ENCODE measurements around the gene MYL7.

The MYL7 gene

DNA sequence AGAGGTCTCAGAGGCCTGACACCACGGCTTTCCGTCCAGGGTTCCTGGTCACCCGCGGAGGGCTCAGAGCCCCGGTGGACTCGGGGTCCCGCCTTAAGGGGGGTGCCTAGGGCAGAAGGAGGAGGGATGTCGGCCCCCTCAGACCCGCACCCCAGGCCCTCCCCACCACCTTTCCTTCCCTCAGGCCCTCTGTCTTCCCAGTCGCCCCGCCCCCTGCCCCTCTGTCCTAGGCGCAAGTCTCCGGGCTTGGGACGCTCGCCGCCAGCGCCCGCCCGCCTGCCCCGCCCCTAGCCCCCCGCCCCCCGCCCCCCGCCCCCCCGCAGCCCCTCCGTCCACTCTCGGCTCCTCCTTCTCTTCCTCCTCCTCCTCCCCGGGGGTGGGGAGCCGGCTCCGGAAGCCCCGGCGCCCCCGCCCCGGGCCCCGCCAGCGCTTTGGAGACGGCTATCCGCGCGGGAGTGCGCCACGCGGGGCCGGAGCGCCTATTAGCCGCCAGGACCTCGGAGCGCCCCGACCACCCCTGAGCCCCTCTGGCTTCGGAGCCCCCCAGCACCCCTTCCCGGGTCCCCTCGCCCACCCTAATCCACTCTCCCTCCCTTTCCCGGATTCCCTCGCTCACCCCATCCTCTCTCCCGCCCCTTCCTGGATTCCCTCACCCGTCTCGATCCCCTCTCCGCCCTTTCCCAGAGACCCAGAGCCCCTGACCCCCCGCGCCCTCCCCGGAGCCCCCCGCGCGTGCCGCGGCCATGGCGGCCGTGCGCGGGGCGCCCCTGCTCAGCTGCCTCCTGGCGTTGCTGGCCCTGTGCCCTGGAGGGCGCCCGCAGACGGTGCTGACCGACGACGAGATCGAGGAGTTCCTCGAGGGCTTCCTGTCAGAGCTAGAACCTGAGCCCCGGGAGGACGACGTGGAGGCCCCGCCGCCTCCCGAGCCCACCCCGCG is 36.9 kb downstream of the MYL7 start, which contains the start of gene AEBP1:
AEBP1 (plus strand) TSS at position 423 of the 937 bp plus-strand sequence; CDS start at position 744, 321 bp downstream.
- TF ChIP-seq, protein P1, sequence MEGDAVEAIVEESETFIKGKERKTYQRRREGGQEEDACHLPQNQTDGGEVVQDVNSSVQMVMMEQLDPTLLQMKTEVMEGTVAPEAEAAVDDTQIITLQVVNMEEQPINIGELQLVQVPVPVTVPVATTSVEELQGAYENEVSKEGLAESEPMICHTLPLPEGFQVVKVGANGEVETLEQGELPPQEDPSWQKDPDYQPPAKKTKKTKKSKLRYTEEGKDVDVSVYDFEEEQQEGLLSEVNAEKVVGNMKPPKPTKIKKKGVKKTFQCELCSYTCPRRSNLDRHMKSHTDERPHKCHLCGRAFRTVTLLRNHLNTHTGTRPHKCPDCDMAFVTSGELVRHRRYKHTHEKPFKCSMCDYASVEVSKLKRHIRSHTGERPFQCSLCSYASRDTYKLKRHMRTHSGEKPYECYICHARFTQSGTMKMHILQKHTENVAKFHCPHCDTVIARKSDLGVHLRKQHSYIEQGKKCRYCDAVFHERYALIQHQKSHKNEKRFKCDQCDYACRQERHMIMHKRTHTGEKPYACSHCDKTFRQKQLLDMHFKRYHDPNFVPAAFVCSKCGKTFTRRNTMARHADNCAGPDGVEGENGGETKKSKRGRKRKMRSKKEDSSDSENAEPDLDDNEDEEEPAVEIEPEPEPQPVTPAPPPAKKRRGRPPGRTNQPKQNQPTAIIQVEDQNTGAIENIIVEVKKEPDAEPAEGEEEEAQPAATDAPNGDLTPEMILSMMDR (IDR thresholded peaks at IDR 0.05; ENCODE audit: low read depth, low read length, missing control alignments) = no peak
- no peak for DNase-seq (ENCODE audit: extremely low read depth, low read depth)
- peak within 1 kb of the TSS; percentile 55 for H3K4me3 ChIP-seq (replicated peaks; ENCODE audit: low read depth, low read length)

DNA sequence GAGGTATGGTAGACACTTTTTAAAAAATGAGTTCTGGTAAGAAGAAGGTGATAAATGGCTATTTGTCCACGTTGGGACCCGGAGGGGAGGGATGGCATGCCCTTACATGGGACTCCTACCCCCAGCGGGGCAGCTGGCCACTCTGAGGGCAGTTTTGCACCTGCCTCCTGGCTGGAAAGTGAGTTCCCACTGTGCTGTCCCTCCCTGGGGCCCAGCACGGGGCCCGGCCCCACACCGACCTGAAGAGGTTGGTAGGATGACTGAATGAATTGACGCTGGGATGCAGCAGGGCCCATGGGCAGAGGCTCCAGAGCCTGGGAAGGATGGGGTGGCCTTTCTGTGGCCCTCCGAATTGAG is 37.6 kb downstream of the MYL7 start:
- H3K4me3 ChIP-seq (replicated peaks; ENCODE audit: low read depth, low read length) = 0 out of 2 replicates have a peak overlapping the region, but pooled peaks have one; percentile 5
- no peak for DNase-seq (ENCODE audit: extremely low read depth, low read depth)
- TF ChIP-seq, protein P1 (IDR thresholded peaks at IDR 0.05; ENCODE audit: low read depth, low read length, missing control alignments) = no peak

DNA sequence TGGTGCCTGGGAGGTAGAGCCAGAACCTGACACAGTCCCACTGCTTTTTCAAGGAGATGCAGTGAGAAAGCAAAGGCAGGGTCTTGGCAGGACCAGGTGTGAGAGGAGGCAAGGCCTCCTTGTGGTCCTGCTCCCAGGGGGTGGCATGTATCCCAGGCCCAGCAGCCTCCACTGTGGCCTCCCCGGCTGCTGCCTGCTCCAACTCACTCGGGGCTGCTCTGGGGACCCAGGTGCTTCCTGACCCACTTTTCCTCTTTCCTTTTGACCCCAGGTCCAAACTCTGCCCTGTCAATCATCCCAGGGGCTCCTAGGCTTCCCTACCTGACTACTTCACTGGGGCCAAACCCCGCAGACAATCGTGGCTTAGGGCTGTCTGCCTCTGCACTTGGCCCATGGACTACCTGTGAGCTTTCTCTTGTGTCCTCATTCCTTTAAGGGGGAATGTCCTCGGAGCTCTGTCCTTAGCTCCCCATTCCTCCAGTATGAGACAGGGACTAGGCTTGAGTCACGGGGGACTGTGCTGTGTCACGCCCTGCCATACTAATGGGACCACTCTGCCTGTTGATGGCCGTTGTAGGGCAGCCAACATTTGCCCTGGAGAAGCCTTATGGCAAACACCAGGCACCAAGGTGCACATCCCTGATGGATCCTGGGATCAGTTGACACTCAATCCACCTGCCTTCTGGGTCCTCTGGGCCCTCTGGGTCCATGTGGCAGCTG is 38.1 kb downstream of the MYL7 start:
- TF ChIP-seq, protein P1 (IDR thresholded peaks at IDR 0.05; ENCODE audit: low read depth, low read length, missing control alignments) = no peak
- DNase-seq (ENCODE audit: extremely low read depth, low read depth) = no peak
- no peak overlapping the region for H3K4me3 ChIP-seq (replicated peaks; ENCODE audit: low read depth, low read length)

DNA sequence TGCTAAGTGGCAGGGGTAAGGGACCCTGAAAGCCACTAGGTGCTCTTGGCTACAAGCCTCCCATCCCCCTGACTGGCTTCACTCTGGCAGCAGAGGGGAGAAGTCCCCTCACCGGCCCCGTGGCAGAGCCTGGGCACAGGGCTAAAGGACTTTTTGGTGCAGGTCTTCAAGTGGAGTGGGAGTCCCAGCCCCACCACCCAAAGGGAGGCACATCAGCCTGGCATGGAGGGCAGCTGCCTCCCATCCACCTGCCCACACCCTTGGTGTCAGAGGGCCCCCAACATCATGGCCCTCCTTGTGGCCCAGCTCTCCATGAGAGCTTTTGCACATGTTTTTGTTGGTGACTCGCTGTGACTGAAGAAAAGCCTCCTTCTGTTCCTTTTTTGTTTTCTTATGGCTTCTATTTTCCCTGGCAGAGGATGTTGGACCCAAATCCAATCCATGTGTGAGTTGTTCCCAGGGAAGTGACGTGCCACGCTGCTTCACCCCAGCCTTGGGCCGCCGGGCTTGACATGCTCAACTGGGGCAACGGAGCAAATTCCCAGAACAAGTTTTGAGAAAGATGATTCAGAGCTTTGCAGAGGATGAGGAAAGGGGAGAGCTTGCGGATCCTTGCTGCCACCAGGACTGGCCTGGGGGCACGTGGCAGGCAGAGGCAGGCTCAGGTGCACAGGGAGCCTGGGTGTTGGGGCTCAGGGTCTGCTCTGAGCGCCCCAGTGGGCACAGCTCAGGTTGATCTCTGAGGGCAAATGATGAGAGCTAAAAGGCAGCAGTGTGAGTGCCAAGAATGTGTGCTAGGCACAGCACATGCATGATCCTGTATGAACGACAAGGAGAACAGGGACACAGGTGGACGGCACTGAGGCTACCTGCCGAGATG is 38.9 kb downstream of the MYL7 start:
- no peak overlapping the region for H3K4me3 ChIP-seq (replicated peaks; ENCODE audit: low read depth, low read length)
- DNase-seq (ENCODE audit: extremely low read depth, low read depth) = peak; percentile 47
- TF ChIP-seq, protein P1 (IDR thresholded peaks at IDR 0.05; ENCODE audit: low read depth, low read length, missing control alignments) = no peak

DNA sequence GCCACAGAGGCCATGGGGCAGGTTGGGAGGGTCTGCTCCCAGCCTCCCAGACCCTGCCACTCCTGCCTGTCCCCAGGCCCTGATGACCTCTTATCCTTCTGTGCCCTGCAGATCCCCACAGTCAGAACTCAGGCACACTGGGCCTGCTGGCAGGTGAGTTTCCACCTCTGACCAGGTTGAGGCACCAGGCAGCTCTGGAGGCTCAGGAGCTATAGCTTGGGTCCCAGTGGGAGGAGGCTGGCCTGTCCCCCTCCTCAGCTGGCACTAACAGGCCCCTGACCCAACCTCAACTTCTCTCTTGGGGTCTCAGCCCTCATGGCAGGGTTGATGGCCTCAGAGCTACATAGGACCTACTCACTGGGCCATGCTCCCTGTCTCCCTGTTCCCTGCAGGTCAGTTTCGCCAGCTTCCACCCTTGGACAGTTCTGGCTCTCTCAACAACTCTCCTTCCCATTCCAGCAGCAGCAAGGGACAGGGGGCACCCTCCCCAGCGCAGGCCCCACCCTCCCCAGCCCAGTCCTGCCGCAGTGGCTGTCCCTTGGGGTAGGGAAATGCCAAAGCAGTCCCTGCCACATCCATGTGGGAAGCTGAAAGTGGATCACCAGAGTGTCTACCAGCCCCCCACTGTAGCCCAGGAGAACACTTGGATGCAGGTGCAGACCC is 39.7 kb downstream of the MYL7 start:
- H3K4me3 ChIP-seq (replicated peaks; ENCODE audit: low read depth, low read length) = no peak overlapping the region
- no peak for DNase-seq (ENCODE audit: extremely low read depth, low read depth)
- TF ChIP-seq, protein P1 (IDR thresholded peaks at IDR 0.05; ENCODE audit: low read depth, low read length, missing control alignments) = no peak
